Endothelial cell of hepatic sinusoid (primary cell): ENCODE measurements around the gene IRF7.

Source experiments
- in situ Hi-C: cut with HindIII; loops from 2 replicates; pipeline ENCODE4 v1.10.0; 2017; ENCODE audit warnings: low sequenced_read_pairs

The IRF7 gene

DNA sequence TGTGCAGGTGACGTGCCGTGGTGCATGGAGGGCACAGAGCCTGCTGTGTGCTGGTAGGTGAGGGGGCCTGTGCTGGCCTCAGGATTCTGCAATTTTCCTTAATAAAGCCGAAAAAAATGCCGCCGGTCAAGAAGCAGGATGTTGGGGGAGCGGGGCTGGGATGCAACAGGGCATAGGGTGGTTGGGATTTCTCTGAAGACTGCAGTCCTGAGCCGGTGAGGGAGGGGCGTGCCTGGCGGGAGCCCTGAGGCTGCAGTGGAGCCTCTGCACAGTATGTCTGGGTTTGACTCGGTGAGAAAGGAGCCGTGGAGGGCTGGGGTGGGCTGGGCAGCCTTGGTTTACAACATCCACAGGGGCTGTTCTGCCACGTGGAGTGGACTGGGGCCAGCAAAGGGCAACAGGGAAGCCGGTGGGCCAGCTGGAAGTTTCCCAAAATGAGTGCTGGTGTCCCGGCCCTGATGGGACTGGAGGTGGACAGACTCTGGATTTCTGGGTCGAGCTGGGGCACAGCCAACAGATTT, 7.7 kb upstream of the IRF7 start:
- in situ Hi-C loops, result no loop called here

DNA sequence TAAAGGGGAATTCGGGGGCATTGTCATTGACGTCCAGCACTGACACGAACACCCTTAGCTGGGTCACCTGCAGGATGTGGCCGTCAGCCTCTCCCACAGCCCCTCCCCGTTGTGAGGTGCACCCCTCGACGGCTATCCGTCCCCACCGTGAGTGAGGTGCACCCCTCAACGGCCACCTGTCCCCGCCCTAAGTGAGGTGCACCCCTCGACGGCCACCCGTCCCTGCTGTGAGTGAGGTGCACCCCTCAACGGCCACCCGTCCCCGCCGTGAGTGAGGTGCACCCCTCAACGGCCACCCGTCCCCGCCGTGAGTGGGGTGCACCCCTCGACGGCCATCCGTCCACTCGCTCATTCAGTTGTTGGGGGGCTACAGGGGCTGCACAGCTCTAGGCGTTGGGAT, 6.1 kb upstream of the IRF7 start:
- in situ Hi-C loops, result no loop called here

DNA sequence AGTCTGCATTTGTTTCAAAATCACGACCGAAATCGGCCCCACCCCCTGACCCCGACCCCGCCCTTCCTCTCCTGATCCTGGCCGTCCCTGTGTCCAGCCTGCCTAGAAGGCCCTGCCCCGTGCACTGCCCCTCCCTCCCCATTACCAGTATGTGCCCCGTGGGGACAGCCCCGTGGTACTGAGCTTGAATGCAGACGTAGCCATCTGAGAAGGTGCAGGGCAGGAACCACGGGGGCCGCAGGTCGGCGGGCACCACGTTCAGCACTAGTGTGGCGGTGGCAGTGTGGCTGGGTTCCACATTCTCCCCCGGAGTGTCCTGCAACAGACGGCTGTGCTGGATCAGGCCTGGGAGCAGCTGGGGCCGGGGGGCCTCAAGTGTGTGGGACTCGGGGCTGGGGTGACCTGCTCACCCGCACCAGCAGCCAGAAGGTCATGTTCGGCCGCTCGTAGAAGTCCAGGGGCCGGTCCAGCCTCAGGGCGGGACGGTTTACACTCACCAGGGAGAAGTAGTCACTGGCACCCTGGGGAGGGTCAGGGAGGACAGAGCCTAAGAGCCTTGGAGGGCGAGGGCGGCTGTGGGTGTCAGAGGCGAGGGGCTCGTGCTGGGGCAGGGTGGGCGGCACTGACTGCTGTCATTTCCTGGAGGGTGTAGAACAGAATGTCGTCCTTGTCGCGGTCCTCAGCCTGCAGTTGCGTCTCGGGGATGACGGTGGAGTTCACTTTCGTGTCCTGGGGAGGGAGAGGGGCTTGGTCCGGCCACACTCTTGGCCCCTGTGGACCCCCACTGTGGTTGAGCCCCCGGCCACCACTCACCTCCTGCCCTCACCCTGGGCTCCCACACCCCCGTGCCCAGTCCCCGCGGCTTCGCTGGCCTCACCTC, 5.4 kb upstream of the IRF7 start:
- in situ Hi-C loops, result no loop called here

DNA sequence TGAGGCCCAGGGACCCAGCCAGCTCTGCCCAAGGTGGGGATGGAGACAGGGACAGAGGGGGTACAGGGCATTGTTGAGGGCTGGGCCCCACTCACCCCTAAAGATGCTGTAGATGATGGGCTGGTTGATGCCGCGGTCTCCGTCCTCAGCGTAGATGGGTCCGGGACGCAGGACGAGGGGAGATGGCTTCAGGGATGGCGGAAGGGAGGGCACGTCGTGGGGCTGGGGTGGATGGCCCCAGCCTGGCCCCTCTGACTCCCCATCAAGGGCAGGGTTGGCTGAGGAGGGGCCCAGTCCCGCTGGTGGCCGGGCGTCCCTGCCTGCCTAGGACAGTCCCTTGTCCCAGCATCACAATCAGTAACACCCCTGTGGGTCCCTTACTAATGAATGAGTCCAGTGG, 4.5 kb upstream of the IRF7 start:
- in situ Hi-C loops, result no loop called here

DNA sequence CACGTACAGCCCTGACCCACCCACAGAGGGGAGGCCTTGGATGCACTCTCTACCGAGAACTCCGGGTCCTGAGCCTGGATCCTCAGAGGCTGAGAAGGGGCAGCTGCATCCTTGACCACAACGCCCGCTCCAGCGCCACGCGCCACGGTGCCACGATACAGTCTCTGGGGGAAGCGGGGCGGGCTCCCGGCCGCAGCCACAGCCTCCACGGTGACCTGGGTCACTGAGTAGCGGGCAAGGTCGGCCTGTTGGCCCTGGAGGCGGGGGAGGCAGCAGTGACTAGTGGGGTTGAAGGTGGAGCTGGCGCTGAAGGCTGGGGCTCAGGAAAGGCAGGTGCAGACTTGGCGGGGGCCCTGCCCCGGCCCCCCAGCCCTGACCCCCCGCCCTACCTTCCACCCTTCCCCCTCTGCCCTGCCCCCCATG, 3.9 kb upstream of the IRF7 start:
- in situ Hi-C loops, result no loop called here

DNA sequence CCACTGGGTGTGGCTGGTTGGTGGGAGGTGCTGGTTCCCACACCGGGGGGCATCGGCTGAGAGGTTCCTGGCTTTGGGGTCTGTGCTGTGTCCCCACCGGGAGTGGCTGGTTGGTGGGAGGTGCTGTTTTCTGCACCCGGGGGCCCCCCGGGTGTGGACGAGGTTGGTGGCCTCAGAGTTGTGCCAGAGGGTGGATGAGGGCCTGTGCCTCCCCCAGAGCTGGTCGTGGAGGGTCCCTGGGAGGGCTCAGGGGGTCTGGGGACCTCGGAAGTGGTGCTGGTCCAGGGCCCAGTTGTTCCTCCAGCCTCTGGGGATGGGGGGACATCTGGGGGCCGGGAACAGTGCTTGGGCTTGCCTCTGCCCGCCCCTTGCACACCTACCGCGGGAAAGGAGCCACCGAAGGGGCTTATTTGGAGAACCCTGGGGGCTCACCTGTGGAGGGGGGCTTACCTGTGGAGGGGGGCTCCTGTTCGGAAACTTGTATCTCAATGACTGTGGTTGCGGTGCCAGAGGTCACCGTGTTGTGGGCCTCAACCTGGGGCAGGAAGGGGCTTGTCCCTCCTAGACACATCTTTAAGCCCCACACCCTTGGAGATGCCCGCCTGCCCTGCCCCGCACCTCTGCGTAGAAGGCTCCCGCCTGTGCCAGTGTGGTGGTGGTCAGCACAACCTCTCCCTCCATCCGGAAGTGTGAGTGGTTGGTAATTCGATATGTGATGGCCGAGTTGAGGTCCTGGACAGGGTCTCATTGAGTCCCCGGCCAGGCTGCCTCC, 3.3 kb upstream of the IRF7 start:
- in situ Hi-C loops, result no loop called here

DNA sequence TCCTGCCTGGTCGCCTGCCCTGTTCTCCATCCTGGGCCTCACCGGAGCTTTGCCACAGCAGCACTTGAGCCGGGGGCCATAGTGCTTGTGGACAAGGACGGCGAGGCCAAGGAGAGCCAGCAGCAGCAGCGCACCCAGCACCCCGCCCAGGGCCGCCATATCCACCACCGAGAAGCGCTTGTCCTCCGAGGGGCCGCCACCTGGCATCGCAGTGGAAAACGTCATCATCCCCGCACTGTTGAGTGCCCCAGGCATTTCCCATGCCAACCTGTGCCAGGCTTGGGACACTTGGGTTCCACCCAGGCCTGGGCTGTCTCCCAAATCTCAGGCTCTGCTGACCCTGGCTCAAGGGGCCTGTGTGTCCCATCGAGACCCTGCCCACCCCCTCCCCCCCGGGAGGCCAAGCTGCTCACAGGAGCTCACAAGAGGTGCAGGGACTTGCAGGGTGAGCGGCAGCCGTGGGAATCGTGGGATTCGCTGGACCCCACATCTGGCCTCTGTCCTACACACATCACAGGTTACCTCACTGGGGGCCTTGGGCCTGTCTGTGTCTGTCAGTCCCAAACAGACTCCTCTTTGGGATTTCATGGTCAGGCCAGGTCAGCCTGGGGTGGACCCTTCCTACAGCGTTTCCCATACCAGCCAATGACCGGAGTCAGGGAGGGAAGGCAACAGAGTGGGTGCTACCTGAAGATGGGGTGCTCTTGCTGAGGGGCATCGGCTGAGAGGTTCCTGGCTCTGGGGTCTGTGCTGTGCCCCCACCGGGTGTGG, 2.3 kb upstream of the IRF7 start:
- in situ Hi-C loops, result no loop called here

DNA sequence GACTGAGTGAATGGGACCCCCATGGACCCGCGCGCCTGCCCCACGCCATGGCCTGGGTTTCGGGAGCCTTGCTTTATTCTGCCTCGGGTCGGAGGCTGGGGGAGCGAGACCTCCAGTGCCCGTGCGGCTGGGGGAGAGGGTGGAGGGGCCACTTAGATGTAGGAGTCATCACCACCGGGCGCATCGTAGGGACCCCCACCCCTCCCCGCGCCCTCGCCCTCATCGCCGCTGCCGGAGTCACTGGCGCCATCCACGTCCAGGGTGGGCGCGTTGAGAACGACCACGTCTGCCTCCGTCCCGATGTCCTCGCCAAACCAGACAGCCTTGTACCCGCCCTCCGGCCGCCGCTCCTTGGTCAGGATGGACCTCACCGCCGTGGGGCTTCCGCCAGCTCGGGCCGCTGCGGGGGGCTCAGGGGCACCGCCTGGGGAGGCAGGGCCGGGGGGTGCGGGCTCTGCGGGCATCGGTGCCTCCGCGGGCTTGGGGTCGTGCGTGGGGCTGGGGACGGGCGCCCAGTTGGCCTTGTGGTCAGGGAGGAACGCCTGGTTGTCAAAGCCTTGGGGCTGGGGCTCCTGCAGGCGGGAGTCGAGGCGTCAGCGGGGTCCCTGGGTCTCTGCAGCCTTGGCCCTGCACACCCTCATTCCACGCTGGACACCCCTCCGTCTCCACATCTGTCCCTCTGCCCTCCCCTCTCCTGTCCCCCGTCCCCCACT, 1.6 kb upstream of the IRF7 start:
- in situ Hi-C loops, result no loop called here

DNA sequence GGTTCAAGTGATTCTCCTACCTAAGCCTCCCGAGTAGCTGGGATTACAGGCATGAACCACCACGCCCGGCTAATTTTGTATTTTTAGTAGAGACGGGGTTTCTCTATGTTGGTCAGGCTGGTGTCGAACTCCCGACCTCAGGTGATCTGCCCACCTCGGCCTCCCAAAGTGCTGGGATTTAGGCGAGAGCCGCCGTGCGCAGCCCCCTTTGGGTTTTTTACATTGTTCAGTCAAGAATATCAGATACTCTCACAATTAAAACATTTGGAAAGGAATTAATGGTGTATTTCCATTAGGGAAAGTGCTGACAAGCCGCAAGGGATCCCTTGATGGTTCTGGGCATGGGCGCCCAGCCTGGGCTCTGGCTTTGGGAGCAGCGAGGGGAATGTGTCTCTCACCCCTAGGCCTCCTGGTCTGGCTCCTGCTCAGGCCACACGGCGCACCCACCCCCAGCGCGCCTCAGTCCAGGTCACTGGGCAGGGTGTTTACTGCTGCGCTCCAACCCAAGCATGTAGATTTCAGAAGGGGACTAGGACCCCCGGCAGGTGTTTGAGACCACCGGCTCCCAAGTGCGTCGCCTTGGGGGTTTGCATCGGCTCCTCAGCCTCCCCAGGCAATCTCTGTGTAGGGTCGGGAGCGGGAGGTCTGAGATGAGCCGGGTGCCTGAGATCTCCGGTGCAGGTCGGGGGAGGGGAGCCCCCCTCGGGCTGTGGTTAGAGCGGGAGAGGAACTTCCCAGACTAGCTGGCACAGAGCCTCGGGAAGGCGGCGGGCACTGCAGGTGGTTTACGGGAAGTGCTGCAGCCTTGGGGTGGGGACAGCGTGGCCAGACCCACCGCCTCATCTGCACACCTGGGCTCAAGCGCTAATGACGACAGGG, 809 bp upstream of the IRF7 start:
- in situ Hi-C loops, result no loop called here

DNA sequence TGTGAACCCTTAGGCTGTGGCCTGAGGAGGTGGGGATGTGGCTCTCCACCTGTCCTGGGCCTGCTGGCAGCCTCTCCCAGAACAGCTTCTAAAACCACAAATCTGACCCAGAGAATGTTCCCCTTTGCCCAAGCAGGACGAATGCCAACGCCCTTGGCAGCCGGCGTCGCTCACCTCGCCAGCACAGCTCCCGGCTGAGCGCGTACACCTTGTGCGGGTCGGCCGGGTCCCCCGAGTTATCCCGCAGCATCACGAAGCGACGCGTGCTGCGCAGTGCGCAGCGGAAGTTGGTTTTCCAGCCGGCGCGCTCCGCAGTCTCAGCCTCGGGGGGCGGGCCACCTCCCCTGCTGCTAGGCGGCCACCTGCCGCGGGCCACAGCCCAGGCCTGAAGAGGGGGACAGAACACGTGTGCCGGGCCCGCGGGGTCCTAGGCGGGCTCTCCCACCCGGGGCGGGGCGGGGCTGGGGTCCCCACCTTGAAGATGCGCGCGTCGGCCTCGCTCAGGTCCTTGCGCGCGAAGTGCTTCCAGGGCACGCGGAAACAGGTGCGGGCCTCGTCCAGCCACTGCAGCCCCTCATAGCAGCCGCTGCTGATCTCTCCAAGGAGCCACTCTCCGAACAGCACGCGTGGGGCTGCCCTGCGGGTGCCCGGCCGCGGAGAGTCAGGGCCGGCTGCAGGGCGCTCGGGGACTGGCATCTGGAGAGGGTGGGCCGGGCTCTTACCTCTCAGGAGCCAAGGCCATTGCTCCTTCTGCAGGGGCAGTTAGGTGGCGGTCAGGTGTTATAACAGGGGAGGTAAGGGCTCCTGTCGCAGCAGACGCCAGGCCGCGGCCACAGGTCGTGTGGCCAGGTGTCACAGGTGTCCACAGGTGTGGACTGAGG, 887 bp downstream of the IRF7 start:
- in situ Hi-C loops, result no loop called here

DNA sequence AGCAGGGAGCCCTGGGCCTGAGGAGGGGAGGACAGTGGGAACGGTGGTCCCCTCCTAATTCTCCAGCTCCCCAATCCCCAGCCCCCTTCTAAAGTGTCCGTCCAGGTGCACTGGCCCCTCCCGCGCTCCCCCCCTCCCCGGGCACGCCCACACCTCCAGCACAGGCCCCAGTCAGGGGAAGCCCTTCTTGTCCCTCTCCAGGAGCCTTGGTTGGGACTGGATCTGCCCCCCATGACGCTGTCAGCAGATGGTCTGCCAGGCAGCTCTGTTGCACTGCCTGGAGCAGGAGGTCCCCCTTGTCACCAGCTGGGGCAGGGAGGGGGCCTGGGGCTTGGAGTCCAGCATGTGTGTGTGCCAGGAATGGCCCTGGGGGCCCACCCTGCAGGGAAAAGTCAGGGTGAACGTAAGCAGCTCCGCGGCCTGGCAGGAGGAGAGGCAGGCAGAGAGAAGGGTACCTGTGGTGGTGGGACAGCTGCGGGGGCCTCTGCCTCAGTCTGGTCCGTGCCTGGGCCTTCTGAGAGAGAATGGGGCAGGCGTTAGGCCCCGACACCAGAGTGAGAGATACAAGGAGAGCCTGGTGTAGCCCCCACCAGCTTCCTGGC, 1.6 kb downstream of the IRF7 start:
- in situ Hi-C loops, result no loop called here

DNA sequence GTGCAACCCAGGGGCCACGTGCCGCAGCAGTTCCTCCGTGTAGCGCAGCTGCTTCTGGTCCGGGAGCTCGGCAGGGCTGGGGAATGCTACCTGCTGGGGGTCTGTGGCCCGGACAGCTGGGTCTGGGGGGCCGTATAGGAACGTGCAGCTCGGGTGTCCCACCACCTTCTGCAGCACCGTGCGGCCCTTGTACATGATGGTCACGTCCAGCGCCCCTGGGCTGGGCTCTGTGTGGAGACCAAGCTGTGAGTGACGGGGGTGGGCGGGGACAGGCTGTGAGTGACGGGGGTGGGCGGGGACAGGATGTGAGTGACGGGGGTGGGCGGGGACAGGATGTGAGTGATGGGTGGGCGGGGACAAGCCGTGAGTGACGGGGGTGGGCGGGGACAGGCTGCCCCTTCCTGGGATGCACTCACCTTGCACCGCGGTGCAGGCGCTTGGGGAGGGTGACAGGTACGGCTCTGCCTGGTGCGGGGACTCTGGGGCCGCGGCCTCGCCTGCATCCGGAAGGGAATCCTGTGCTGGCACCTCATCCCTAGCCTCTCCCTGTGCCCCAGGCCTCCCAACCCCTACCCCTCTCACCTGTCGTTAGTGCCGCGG, 2.3 kb downstream of the IRF7 start:
- in situ Hi-C loops, result no loop called here

DNA sequence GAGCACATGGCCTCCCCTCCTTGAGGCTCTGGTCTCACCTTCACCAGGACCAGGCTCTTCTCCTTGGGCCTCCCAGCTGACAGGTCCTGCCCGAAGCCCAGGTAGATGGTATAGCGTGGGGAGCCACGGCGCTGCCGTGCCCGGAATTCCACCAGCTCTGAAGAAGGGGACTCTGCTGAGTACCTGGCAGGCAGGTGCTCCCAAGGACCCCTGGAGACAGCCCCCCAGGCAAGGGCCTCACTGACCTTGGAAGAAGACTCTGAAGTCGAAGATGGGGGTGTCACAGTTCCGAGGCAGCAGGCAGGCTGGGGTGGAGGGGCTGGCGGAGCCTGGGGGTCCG, 2.8 kb downstream of the IRF7 start:
- in situ Hi-C loops, result no loop called here

DNA sequence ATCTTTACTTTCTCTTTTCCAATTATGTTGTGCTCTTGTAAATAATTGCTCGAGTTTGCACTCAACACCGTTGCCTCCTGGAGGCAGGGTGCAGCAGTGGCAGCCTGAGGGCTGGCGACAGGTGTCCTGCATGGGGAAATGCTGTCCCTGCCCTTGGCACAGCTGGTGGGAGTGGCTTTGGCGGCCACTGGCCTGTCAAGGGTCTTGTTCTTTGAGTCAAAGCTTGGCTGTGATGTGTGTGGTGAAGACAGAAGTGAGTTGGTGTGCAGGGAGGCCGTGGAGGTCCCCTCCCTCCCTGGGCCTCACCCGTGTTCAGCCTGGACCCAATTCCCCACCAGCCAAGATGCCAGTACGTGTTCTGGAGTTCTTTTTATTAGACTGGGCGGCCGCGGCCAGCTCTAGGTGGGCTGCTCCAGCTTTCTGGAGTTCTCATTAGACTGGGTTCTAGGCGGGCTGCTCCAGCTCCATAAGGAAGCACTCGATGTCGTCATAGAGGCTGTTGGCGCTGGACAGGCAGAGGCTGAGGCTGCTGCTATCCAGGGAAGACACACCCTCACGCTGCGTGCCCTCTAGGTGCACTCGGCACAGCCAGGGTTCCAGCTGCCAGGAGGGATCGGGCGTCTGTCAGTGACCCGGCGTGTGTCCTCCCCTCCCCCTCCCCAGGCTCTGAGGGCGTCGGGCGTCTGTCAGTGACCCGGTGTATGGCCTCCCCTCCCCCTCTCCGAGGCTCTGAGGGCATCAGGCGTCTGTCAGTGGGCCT, 3.4 kb downstream of the IRF7 start:
- in situ Hi-C loops, result no loop called here

DNA sequence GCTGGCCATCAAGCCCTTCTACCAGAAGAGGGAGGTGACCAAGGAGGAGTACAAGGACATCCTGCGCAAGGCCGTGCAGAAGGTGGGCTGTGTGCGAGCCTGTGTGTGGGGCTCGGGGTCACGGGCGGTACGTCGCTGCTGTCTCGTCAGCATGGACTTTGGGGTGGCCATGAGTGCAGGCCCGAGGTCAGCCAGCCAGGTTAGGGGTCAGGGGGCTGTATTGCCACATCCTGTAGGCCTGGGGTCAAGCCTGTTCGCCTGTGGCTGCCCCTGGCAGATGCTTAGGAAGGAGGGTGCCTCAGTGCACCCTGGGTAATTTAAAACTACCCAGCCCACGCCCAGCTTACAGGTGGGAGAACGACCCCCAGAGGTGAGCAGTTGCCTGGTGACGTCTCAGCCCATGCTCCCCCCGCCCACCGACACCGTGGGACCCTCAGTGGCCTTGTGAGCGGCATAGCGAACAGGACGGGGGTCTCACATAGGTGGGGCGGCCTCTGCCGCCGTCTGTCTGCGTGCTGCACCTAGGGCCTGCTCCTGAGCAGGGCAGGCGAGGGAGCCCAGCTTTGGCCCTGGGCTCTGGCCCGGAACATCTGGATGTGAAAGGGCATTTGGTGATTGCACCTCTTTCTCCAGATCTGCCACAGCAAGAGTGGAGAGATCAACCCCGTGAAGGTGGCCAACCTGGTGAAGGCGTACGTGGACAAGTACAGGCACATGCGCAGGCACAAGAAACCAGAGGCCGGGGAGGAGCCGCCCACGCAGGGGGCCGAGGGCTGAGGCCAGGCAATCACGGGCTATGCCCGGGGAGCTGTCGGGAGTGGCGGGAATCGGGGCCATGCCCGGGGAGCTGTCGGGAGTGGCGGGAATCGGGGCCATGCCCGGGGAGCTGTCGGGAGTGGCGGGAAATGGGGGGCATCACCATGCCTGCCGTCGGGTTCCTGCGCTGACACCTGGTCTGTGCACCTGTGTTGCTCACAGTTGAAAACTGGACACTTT, 4.5 kb downstream of the IRF7 start:
- in situ Hi-C loops, result no loop called here

DNA sequence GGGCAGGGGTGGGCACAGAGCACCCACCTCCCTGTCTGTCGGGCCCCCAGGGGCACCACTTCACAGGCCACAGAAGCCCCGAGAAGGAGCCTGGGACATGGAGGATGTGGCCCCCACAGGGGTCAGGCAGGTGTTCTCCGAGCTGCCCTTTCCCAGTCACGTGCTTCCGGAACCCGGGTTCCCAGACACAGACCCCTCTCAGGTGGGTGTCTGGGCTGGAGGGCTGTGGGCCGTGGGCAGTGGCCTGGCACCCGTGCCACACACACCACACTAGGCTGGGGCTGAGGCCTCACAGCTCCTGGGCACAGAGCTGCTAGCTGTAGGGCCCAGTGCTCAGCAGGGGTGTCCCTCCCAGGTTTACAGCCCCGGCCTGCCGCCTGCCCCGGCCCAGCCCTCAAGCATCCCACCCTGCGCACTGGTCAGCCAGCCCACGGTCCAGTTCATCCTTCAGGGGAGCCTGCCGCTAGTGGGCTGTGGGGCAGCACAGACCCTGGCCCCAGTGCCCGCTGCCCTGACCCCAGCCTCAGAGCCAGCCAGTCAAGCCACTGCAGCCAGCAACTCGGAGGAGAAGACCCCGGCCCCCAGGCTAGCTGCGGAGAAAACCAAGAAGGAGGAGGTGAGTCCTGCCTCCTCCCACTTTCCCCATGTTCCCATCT, 5.5 kb downstream of the IRF7 start:
- in situ Hi-C loops, result no loop called here
